ENCODE results near the gene LRRK1. TPM values are rescaled to one million over a fixed set of nuclear protein-coding genes. Genes with fewer than 3 reads are reported as not detected.
A peak's percentile ranks its signal among the peaks of the same experiment; 100 is the strongest.

LRRK1 gene, protein sequence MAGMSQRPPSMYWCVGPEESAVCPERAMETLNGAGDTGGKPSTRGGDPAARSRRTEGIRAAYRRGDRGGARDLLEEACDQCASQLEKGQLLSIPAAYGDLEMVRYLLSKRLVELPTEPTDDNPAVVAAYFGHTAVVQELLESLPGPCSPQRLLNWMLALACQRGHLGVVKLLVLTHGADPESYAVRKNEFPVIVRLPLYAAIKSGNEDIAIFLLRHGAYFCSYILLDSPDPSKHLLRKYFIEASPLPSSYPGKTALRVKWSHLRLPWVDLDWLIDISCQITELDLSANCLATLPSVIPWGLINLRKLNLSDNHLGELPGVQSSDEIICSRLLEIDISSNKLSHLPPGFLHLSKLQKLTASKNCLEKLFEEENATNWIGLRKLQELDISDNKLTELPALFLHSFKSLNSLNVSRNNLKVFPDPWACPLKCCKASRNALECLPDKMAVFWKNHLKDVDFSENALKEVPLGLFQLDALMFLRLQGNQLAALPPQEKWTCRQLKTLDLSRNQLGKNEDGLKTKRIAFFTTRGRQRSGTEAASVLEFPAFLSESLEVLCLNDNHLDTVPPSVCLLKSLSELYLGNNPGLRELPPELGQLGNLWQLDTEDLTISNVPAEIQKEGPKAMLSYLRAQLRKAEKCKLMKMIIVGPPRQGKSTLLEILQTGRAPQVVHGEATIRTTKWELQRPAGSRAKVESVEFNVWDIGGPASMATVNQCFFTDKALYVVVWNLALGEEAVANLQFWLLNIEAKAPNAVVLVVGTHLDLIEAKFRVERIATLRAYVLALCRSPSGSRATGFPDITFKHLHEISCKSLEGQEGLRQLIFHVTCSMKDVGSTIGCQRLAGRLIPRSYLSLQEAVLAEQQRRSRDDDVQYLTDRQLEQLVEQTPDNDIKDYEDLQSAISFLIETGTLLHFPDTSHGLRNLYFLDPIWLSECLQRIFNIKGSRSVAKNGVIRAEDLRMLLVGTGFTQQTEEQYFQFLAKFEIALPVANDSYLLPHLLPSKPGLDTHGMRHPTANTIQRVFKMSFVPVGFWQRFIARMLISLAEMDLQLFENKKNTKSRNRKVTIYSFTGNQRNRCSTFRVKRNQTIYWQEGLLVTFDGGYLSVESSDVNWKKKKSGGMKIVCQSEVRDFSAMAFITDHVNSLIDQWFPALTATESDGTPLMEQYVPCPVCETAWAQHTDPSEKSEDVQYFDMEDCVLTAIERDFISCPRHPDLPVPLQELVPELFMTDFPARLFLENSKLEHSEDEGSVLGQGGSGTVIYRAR (N-terminal part only)
- 16.3 TPM for polyA plus RNA-seq (2012; ENCODE audit: low read depth, missing spikeins)

GRCh38 chr15:100918690-100919480 is at the start of gene LRRK1:
TSS of gene LRRK1 (plus strand) at chr15:100919357. CDS start at chr15:100924633, 5,276 bp downstream.
- TF ChIP-seq SPI1 (IDR thresholded peaks at IDR 0.05; ENCODE audit: low read depth, low read length) (peak; percentile 78), TAF1 (IDR thresholded peaks at IDR 0.05; ENCODE audit: low read depth, low read length) (peak; percentile 54; the same call in 1 of the 2 replicates), PAX5 (IDR thresholded peaks at IDR 0.05; ENCODE audit: insufficient read depth, low read length, severe bottlenecking) (no peak), POU2F2 (IDR thresholded peaks at IDR 0.05; ENCODE audit: low read depth, low read length) (peak; percentile 89), POLR2A (IDR thresholded peaks at IDR 0.05; ENCODE audit: low read depth, low read length) (0 out of 2 replicates have a peak, but pooled peaks have one; percentile 40), POLR2AphosphoS5 (IDR thresholded peaks at IDR 0.05; ENCODE audit: low read depth, low read length) (0 out of 2 replicates have a peak, but pooled peaks have one; percentile 21)

GRCh38 chr15:100873029-100873677 is 46.0 kb upstream of the LRRK1 start:
- DNase-seq (ENCODE audit: insufficient read length, low spot score) (peak; percentile 48), FAIRE-seq (peak; percentile 89)
- no peak for TF ChIP-seq SPI1 (IDR thresholded peaks at IDR 0.05; ENCODE audit: low read depth, low read length)
- TF ChIP-seq POLR2A (IDR thresholded peaks at IDR 0.05; ENCODE audit: low read depth, low read length) = no peak
- no peak for TF ChIP-seq POLR2AphosphoS5 (IDR thresholded peaks at IDR 0.05; ENCODE audit: low read depth, low read length)
- TF ChIP-seq POU2F2 (IDR thresholded peaks at IDR 0.05; ENCODE audit: low read depth, low read length) = no peak
- no peak for TF ChIP-seq PAX5 (IDR thresholded peaks at IDR 0.05; ENCODE audit: insufficient read depth, low read length, severe bottlenecking)
- TF ChIP-seq TAF1 (IDR thresholded peaks at IDR 0.05; ENCODE audit: low read depth, low read length) = no peak

More at GRCh38 chr15:100918690-100919480, at the start of gene LRRK1:
- FAIRE-seq (peak; percentile 43), DNase-seq (ENCODE audit: insufficient read length, low spot score) (no peak)

DNA sequence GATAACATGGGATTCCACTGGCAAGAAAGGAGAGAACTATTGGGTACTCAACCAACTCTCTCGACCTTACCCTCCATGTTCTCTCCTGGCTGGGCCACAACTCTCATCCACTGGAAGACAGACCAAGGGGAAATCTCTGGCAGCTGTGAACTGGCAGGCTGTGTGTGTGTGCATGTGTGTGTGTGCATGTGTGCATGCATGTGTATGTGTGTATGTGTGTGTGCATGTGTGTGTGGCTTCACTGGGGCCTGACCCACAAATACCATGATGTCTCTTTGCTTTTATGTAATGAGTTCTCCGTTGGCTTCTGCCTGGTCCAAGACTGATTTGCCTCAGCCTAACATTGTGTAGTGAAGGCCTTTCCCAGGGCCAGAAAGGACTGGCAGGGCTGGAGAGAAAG is 43.7 kb upstream of the LRRK1 start:
- no peak for FAIRE-seq
- TF ChIP-seq TAF1 (IDR thresholded peaks at IDR 0.05; ENCODE audit: low read depth, low read length) (no peak), POLR2A (IDR thresholded peaks at IDR 0.05; ENCODE audit: low read depth, low read length) (no peak), POU2F2 (IDR thresholded peaks at IDR 0.05; ENCODE audit: low read depth, low read length) (no peak), SPI1 (IDR thresholded peaks at IDR 0.05; ENCODE audit: low read depth, low read length) (no peak), PAX5 (IDR thresholded peaks at IDR 0.05; ENCODE audit: insufficient read depth, low read length, severe bottlenecking) (no peak), POLR2AphosphoS5 (IDR thresholded peaks at IDR 0.05; ENCODE audit: low read depth, low read length) (no peak)

GRCh38 chr15:100875976-100876375 is 43.2 kb upstream of the LRRK1 start:
- TF ChIP-seq POLR2AphosphoS5 (IDR thresholded peaks at IDR 0.05; ENCODE audit: low read depth, low read length) (no peak), SPI1 (IDR thresholded peaks at IDR 0.05; ENCODE audit: low read depth, low read length) (no peak), POU2F2 (IDR thresholded peaks at IDR 0.05; ENCODE audit: low read depth, low read length) (no peak), TAF1 (IDR thresholded peaks at IDR 0.05; ENCODE audit: low read depth, low read length) (no peak), PAX5 (IDR thresholded peaks at IDR 0.05; ENCODE audit: insufficient read depth, low read length, severe bottlenecking) (no peak), POLR2A (IDR thresholded peaks at IDR 0.05; ENCODE audit: low read depth, low read length) (no peak)
- DNase-seq (ENCODE audit: insufficient read length, low spot score) (no peak), FAIRE-seq (no peak)

More for the DNA sequence above, 43.7 kb upstream of the LRRK1 start:
- no peak for DNase-seq (ENCODE audit: insufficient read length, low spot score)

GRCh38 chr15:100877551-100877950 is 41.6 kb upstream of the LRRK1 start:
- TF ChIP-seq POLR2AphosphoS5 (IDR thresholded peaks at IDR 0.05; ENCODE audit: low read depth, low read length) (no peak), POU2F2 (IDR thresholded peaks at IDR 0.05; ENCODE audit: low read depth, low read length) (no peak), POLR2A (IDR thresholded peaks at IDR 0.05; ENCODE audit: low read depth, low read length) (no peak), SPI1 (IDR thresholded peaks at IDR 0.05; ENCODE audit: low read depth, low read length) (no peak), PAX5 (IDR thresholded peaks at IDR 0.05; ENCODE audit: insufficient read depth, low read length, severe bottlenecking) (no peak), TAF1 (IDR thresholded peaks at IDR 0.05; ENCODE audit: low read depth, low read length) (no peak)
- no peak for FAIRE-seq
- DNase-seq (ENCODE audit: insufficient read length, low spot score) = no peak

DNA sequence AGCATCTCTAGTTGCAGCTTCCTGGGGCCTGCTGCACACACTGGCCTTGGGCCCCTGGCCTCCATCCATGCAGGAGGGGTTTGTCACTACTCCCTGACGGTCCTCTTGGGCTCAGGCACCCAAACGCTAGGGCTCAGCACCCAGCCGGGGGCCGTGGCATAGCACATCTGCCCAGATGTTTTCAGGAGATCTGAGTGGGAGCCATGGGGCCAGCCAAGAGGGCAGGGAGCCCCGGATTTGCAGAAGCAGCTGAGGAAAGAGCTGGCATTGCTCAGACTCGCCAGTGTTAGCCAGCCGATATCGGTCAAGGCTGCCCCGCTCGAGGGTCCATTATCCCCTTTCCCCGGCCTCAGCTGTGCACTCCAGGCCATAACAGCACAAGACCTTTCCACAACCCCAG is 41.0 kb upstream of the LRRK1 start:
- FAIRE-seq (no peak), DNase-seq (ENCODE audit: insufficient read length, low spot score) (no peak)
- TF ChIP-seq POU2F2 (IDR thresholded peaks at IDR 0.05; ENCODE audit: low read depth, low read length) (no peak), TAF1 (IDR thresholded peaks at IDR 0.05; ENCODE audit: low read depth, low read length) (no peak), POLR2A (IDR thresholded peaks at IDR 0.05; ENCODE audit: low read depth, low read length) (no peak), POLR2AphosphoS5 (IDR thresholded peaks at IDR 0.05; ENCODE audit: low read depth, low read length) (no peak), SPI1 (IDR thresholded peaks at IDR 0.05; ENCODE audit: low read depth, low read length) (no peak), PAX5 (IDR thresholded peaks at IDR 0.05; ENCODE audit: insufficient read depth, low read length, severe bottlenecking) (no peak)

- FAIRE-seq (no peak), DNase-seq (ENCODE audit: insufficient read length, low spot score) (no peak)
- TF ChIP-seq SPI1 (IDR thresholded peaks at IDR 0.05; ENCODE audit: low read depth, low read length) (no peak), POLR2AphosphoS5 (IDR thresholded peaks at IDR 0.05; ENCODE audit: low read depth, low read length) (no peak), TAF1 (IDR thresholded peaks at IDR 0.05; ENCODE audit: low read depth, low read length) (no peak), POU2F2 (IDR thresholded peaks at IDR 0.05; ENCODE audit: low read depth, low read length) (no peak)
Measured at GRCh38 chr15:100878648-100879047, 40.5 kb upstream of the LRRK1 start.

Data from GM12891 (cell line).